Measurements from ENCODE around the gene RPS24.

- TF ChIP-seq CTCF (IDR thresholded peaks at IDR 0.05 in 8 of 11, conservative IDR thresholded peaks at IDR 0.05 in 3 of 11), result no peak
- no peak for TF ChIP-seq POLR2A (IDR thresholded peaks at IDR 0.05)
These were observed 32.3 kb downstream of the RPS24 start for GRCh38 chr10:78066012-78066411.

All from spleen (tissue), 7 donors.